Liver (tissue), 9 donors: Measurements from ENCODE around the gene CRLF3. TPM values are rescaled to one million over a fixed set of nuclear protein-coding genes. Genes with fewer than 3 reads are reported as not detected.
A peak's percentile ranks its signal among the peaks of the same experiment; 100 is the strongest.
"Not testable (repeated sequence)": the region's sequence is repeated elsewhere in the genome, so short reads cannot be mapped to it uniquely, and the experiment has no call there.

Source experiments
- DNase-seq: peaks from one replicate; pipeline ENCODE4 v3.0.0-alpha.2; 2017; ENCODE audit warnings: low spot score
- H3K27ac ChIP-seq, 2 donors: one replicate each; pipeline ENCODE4 v1.7.0; 2013; ENCODE audit warnings: inconsistent platforms in 2 of 2, low read length in 2 of 2, control low read depth in 1 of 2, low read depth in 1 of 2, mild to moderate bottlenecking in 1 of 2
- H3K27me3 ChIP-seq, 4 donors: one replicate each; pipeline versions ENCODE4 v1.6.1 to v1.7.0; 2013; ENCODE audit warnings: low read length in 3 of 4, inconsistent platforms in 1 of 4, mild to moderate bottlenecking in 1 of 4, moderate library complexity in 1 of 4; ENCODE audit not compliant: control insufficient read depth in 4 of 4, insufficient read depth in 4 of 4
- H3K36me3 ChIP-seq, 4 donors: one replicate each; pipeline versions ENCODE4 v1.6.1 to v1.7.0; 2013; ENCODE audit warnings: low read length in 3 of 4, mild to moderate bottlenecking in 3 of 4, low read depth in 1 of 4, moderate library complexity in 1 of 4; ENCODE audit not compliant: control insufficient read depth in 4 of 4, insufficient read depth in 3 of 4
- H3K4me1 ChIP-seq, 4 donors: one replicate each; pipeline versions ENCODE4 v1.6.1 to v1.7.0; 2013; ENCODE audit warnings: low read length in 3 of 4, mild to moderate bottlenecking in 3 of 4, moderate library complexity in 1 of 4; ENCODE audit not compliant: control insufficient read depth in 4 of 4, insufficient read depth in 4 of 4
- H3K4me3 ChIP-seq, 3 donors: one replicate each; pipeline versions ENCODE4 v1.6.1 to v1.7.0; 2013; ENCODE audit warnings: low read length in 3 of 3, control low read depth in 1 of 3, low read depth in 1 of 3, mild to moderate bottlenecking in 1 of 3
- H3K9ac ChIP-seq, 2 donors: one replicate each; pipeline ENCODE4 v1.7.0; 2013; ENCODE audit warnings: low read length in 2 of 2, mild to moderate bottlenecking in 2 of 2, moderate library complexity in 2 of 2, control low read depth in 1 of 2, low read depth in 1 of 2
- H3K9me3 ChIP-seq, 4 donors: one replicate each; pipeline versions ENCODE4 v1.6.1 to v1.7.0; 2013; ENCODE audit warnings: low read length in 3 of 4; ENCODE audit not compliant: control insufficient read depth in 4 of 4
- CTCF ChIP-seq: fragments of 150-350 bp; IDR thresholded peaks from 2 replicates; pipeline ENCODE4 v1.5.1; 2017; ENCODE audit warnings: improper control_type of control experiment, low read depth, low read length; ENCODE audit not compliant: missing input control
- EGR1 ChIP-seq, 2 donors: IDR thresholded peaks; 2 replicates each; pipeline ENCODE4 v1.6.1; 2016 to 2018; ENCODE audit warnings: antibody characterized with exemption in 2 of 2, low read depth in 2 of 2
- FOXA1 ChIP-seq: IDR thresholded peaks from 2 replicates; pipeline ENCODE4 v1.6.1; 2016; ENCODE audit warnings: antibody characterized with exemption
- FOXA2 ChIP-seq: IDR thresholded peaks from 2 replicates; pipeline ENCODE4 v1.6.1; 2016; ENCODE audit warnings: antibody characterized with exemption
- GABPA ChIP-seq, 2 donors: IDR thresholded peaks in 1 of 2; conservative IDR thresholded peaks in 1 of 2; 2 replicates each; pipeline ENCODE4 v1.6.1; 2016; ENCODE audit warnings: antibody characterized with exemption in 2 of 2, mild to moderate bottlenecking in 1 of 2, moderate library complexity in 1 of 2
- HNF4A ChIP-seq, 2 donors: conservative IDR thresholded peaks; 2 replicates each; pipeline ENCODE4 v1.6.1; 2016; ENCODE audit warnings: antibody characterized with exemption in 2 of 2, mild to moderate bottlenecking in 2 of 2
- HNF4G ChIP-seq: IDR thresholded peaks from 2 replicates; pipeline ENCODE4 v1.6.1; 2016; ENCODE audit warnings: antibody characterized with exemption
- JUND ChIP-seq, 2 donors: IDR thresholded peaks; 2 replicates each; pipeline ENCODE4 v1.6.1; 2016; ENCODE audit warnings: antibody characterized with exemption in 2 of 2
- NR2F2 ChIP-seq: IDR thresholded peaks from 2 replicates; pipeline ENCODE4 v1.6.1; 2016; ENCODE audit warnings: antibody characterized with exemption
- RAD21 ChIP-seq, 2 donors: IDR thresholded peaks; 2 replicates each; pipeline ENCODE4 v1.6.1; 2016; ENCODE audit warnings: antibody characterized with exemption in 2 of 2, mild to moderate bottlenecking in 2 of 2
- REST ChIP-seq: IDR thresholded peaks from 2 replicates; pipeline ENCODE4 v1.6.1; 2016; ENCODE audit warnings: antibody characterized with exemption, mild to moderate bottlenecking
- RXRA ChIP-seq, 2 donors: IDR thresholded peaks; 2 replicates each; pipeline ENCODE4 v1.6.1; 2017 to 2018; ENCODE audit warnings: antibody characterized with exemption in 2 of 2, mild to moderate bottlenecking in 1 of 2
- SP1 ChIP-seq: IDR thresholded peaks from 2 replicates; pipeline ENCODE4 v1.6.1; 2018; ENCODE audit warnings: antibody characterized with exemption, mild to moderate bottlenecking
- TAF1 ChIP-seq: conservative IDR thresholded peaks from 2 replicates; pipeline ENCODE4 v1.6.1; 2016; ENCODE audit warnings: antibody characterized with exemption, mild to moderate bottlenecking
- YY1 ChIP-seq: IDR thresholded peaks from 2 replicates; pipeline ENCODE4 v1.6.1; 2016; ENCODE audit warnings: antibody characterized with exemption, mild to moderate bottlenecking
- WGBS: extraction: QIAGEN DNeasy Blood & Tissue Kit; methylation state at CpG from one replicate; pipeline ENCODE4 v1.1.7; 2013; 5-methylcytosine and 5-hydroxymethylcytosine counted together
- polyA plus RNA-seq, 2 donors: library from polyadenylated mRNA; stranded (reverse) in 1 of 2; unstranded in 1 of 2; fragments of 200-250 nt in 1 of 2; fragments of >200 nt in 1 of 2; fragmentation: Nextera tagmentation in 1 of 2; extraction: Ambion mirVana in 1 of 2; gene quantifications; one replicate each; pipeline versions ENCODE4 v1.2.1 to v1.2.3, GENCODE V29; 2013 to 2015
- total RNA-seq, 2 donors: library from RNA; depleted of rRNA; stranded (reverse); fragments of >200 nt; gene quantifications; one replicate each; pipeline ENCODE4 v1.2.3, GENCODE V29; 2014
- TF ChIP-seq, protein P1 (sequence below): IDR thresholded peaks from 2 replicates; pipeline ENCODE4 v1.6.1; 2016; ENCODE audit warnings: antibody characterized with exemption
- donor health status: healthy.
- donor health status: healthy.
- donor health status: healthy.
- donor health status: healthy.
- donor health status: healthy.

CRLF3 gene
- total and polyA plus RNA-seq, 4 donors: 2.4 to 26.5 (median 4.6) TPM

- not testable (repeated sequence) for H3K36me3 ChIP-seq, H3K9me3 ChIP-seq, H3K4me3 ChIP-seq, DNase-seq, H3K27me3 ChIP-seq, H3K9ac ChIP-seq, H3K27ac ChIP-seq
- H3K4me1 ChIP-seq: peaks cover 0 to 12% (median 6%) of the 10 kb centered on the region in 4 donors
- 80% methylated on average over 14 of the region's 14 CpGs for WGBS
Observed at GRCh38 chr17:30822919-30823318, 1.6 kb downstream of the CRLF3 start.

- no peak for TF ChIP-seq TAF1
- no peak for TF ChIP-seq JUND (IDR thresholded peaks at IDR 0.05)
- TF ChIP-seq REST: no peak
- TF ChIP-seq FOXA1: no peak
- no peak for TF ChIP-seq SP1
- TF ChIP-seq, protein P1, sequence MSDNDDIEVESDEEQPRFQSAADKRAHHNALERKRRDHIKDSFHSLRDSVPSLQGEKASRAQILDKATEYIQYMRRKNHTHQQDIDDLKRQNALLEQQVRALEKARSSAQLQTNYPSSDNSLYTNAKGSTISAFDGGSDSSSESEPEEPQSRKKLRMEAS: no peak
- no peak for TF ChIP-seq EGR1 (IDR thresholded peaks at IDR 0.05; ENCODE audit: low read depth in 2 of 2)
- TF ChIP-seq RXRA (IDR thresholded peaks at IDR 0.05): no peak
- TF ChIP-seq GABPA (IDR thresholded peaks at IDR 0.05 in 1 of 2, conservative IDR thresholded peaks at IDR 0.05 in 1 of 2): no peak
- no peak for TF ChIP-seq FOXA2
- TF ChIP-seq CTCF: no peak
- TF ChIP-seq RAD21 (IDR thresholded peaks at IDR 0.05): no peak
- no peak for TF ChIP-seq YY1
- TF ChIP-seq HNF4A (conservative IDR thresholded peaks at IDR 0.05): no peak
- TF ChIP-seq HNF4G: no peak
- no peak for TF ChIP-seq NR2F2
- H3K27ac ChIP-seq: no peak overlapping the region
- H3K36me3 ChIP-seq: peaks cover 0 to 2% (median 0%) of the 10 kb centered on the region in 4 donors
- no peaks in the 10 kb centered on the region for H3K9me3 ChIP-seq
- WGBS: 68% methylated on average over 9 of the region's 9 CpGs
- H3K27me3 ChIP-seq: no peaks in the 10 kb centered on the region
- H3K4me3 ChIP-seq: no peak overlapping the region
- peaks cover 0 to 12% (median 6%) of the 10 kb centered on the region in 4 donors for H3K4me1 ChIP-seq
- peak overlapping the region; percentile 37 to 43 for H3K9ac ChIP-seq
- DNase-seq: no peak
Observed at GRCh38 chr17:30821871-30822723, 2.4 kb downstream of the CRLF3 start.
